ENCODE measurements around the gene PLXND1.

Gene PLXND1

GRCh38 chr3:129621626-129622225 is 15.2 kb upstream of the PLXND1 start:
- no peak for TF ChIP-seq CREB1 (IDR thresholded peaks at IDR 0.05; ENCODE audit: low read depth)
- TF ChIP-seq RAD21 (IDR thresholded peaks at IDR 0.05; ENCODE audit: low read depth): no peak
- TF ChIP-seq, protein P1, sequence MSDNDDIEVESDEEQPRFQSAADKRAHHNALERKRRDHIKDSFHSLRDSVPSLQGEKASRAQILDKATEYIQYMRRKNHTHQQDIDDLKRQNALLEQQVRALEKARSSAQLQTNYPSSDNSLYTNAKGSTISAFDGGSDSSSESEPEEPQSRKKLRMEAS (IDR thresholded peaks at IDR 0.05): no peak
- no peak for TF ChIP-seq YY1 (IDR thresholded peaks at IDR 0.05; ENCODE audit: low read depth)
- no peak for TF ChIP-seq EGR1 (IDR thresholded peaks at IDR 0.05)
- no peak for TF ChIP-seq FOXM1 (IDR thresholded peaks at IDR 0.05; ENCODE audit: borderline replicate concordance, low read depth)
- TF ChIP-seq REST (IDR thresholded peaks at IDR 0.05; ENCODE audit: low read depth): no peak
- no peak for TF ChIP-seq TEAD4 (IDR thresholded peaks at IDR 0.05)
- no peak for TF ChIP-seq USF1 (IDR thresholded peaks at IDR 0.05)
- no peak for TF ChIP-seq EP300 (IDR thresholded peaks at IDR 0.05; ENCODE audit: borderline replicate concordance)
- no peak for TF ChIP-seq CEBPB (IDR thresholded peaks at IDR 0.05)
- no peak for TF ChIP-seq NFIC (IDR thresholded peaks at IDR 0.05)
- no peak for TF ChIP-seq TCF12 (IDR thresholded peaks at IDR 0.05; ENCODE audit: low read depth)
- no peak for TF ChIP-seq TAF1 (IDR thresholded peaks at IDR 0.05; ENCODE audit: low read depth)

DNA sequence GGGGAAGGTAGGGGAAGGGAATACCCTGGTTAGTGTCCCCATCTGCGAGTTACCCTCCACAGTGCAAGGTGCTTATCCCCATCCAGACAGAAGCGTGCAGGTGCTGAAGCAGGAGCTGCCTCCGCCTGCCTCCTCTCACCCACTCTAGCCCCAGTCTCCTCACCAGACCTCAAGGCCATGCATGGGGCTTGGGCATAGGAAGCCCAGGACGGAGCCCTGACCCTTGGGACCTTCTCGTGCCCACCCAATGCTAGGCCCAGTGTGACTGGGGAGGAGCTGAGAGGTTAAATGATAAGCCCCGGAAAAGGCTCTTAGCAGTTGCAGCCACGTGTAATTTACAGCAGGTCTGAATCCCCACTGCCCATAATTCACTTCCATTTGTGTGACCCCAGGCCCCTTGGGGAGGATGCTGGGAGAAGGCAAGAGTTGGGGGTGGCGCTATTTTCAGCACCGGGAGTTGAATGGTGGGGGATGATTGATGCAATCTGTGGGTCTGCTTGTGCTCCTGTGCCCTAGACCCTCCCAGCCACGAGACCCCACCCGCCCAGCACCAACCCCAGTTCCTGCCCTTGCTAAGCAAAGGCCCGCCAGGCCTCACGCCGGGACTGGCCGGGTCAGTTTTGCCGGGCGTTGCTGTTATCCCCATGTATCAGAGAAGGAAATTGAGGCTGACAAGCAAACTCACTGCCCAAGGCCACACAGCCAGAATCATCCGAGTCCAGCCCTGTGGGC is 14.5 kb upstream of the PLXND1 start:
- no peak for TF ChIP-seq CREB1 (IDR thresholded peaks at IDR 0.05; ENCODE audit: low read depth)
- TF ChIP-seq EP300 (IDR thresholded peaks at IDR 0.05; ENCODE audit: borderline replicate concordance): no peak
- no peak for TF ChIP-seq NFIC (IDR thresholded peaks at IDR 0.05)
- no peak for TF ChIP-seq FOXM1 (IDR thresholded peaks at IDR 0.05; ENCODE audit: borderline replicate concordance, low read depth)
- TF ChIP-seq USF1 (IDR thresholded peaks at IDR 0.05): no peak
- no peak for TF ChIP-seq CEBPB (IDR thresholded peaks at IDR 0.05)
- TF ChIP-seq YY1 (IDR thresholded peaks at IDR 0.05; ENCODE audit: low read depth): no peak
- no peak for TF ChIP-seq ZBTB7A (IDR thresholded peaks at IDR 0.05; ENCODE audit: low read depth)
- no peak for TF ChIP-seq REST (IDR thresholded peaks at IDR 0.05; ENCODE audit: low read depth)
- no peak for TF ChIP-seq RAD21 (IDR thresholded peaks at IDR 0.05; ENCODE audit: low read depth)
- TF ChIP-seq TEAD4 (IDR thresholded peaks at IDR 0.05): no peak
- TF ChIP-seq, protein P1 (IDR thresholded peaks at IDR 0.05): no peak
- TF ChIP-seq TAF1 (IDR thresholded peaks at IDR 0.05; ENCODE audit: low read depth): no peak
- no peak for TF ChIP-seq EGR1 (IDR thresholded peaks at IDR 0.05)
- no peak for TF ChIP-seq TCF12 (IDR thresholded peaks at IDR 0.05; ENCODE audit: low read depth)

DNA sequence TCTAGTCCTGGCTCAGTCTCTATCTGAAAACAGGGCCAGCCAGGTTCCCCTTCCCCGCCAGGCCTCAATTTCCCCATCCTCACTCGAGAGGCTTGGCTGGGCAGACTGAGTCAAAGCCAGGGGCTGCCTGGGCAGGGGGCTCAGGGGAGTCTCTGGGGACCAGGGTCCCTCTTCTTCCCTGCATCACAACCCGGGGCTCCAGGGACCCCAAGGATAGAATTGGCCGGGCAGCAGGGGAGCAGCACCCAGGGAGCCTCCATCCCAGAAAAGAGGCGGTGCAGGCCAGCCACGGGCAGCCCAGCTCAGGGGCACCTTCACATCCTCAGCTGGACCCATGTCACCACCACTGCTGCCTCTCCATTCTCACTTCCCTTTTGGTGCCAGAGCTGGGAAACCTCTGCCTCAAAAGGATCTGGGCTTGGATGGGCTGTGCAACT is 13.3 kb upstream of the PLXND1 start:
- no peak for TF ChIP-seq ZBTB7A (IDR thresholded peaks at IDR 0.05; ENCODE audit: low read depth)
- no peak for TF ChIP-seq FOXM1 (IDR thresholded peaks at IDR 0.05; ENCODE audit: borderline replicate concordance, low read depth)
- TF ChIP-seq, protein P1 (IDR thresholded peaks at IDR 0.05): no peak
- no peak for TF ChIP-seq NFIC (IDR thresholded peaks at IDR 0.05)

GRCh38 chr3:129618901-129619671 is 12.6 kb upstream of the PLXND1 start:
- TF ChIP-seq EP300 (IDR thresholded peaks at IDR 0.05; ENCODE audit: borderline replicate concordance): no peak

- TF ChIP-seq ZBTB7A (IDR thresholded peaks at IDR 0.05; ENCODE audit: low read depth): no peak
- no peak for TF ChIP-seq EP300 (IDR thresholded peaks at IDR 0.05; ENCODE audit: borderline replicate concordance)
- TF ChIP-seq FOXM1 (IDR thresholded peaks at IDR 0.05; ENCODE audit: borderline replicate concordance, low read depth): no peak
- no peak for TF ChIP-seq USF1 (IDR thresholded peaks at IDR 0.05)
- no peak for TF ChIP-seq TEAD4 (IDR thresholded peaks at IDR 0.05)
- TF ChIP-seq REST (IDR thresholded peaks at IDR 0.05; ENCODE audit: low read depth): no peak
- TF ChIP-seq NFIC (IDR thresholded peaks at IDR 0.05): no peak
- no peak for TF ChIP-seq TAF1 (IDR thresholded peaks at IDR 0.05; ENCODE audit: low read depth)
- no peak for TF ChIP-seq YY1 (IDR thresholded peaks at IDR 0.05; ENCODE audit: low read depth)
- no peak for TF ChIP-seq CREB1 (IDR thresholded peaks at IDR 0.05; ENCODE audit: low read depth)
- no peak for TF ChIP-seq TCF12 (IDR thresholded peaks at IDR 0.05; ENCODE audit: low read depth)
- TF ChIP-seq CEBPB (IDR thresholded peaks at IDR 0.05): no peak
- no peak for TF ChIP-seq EGR1 (IDR thresholded peaks at IDR 0.05)
- TF ChIP-seq, protein P1 (IDR thresholded peaks at IDR 0.05): no peak
- no peak for TF ChIP-seq RAD21 (IDR thresholded peaks at IDR 0.05; ENCODE audit: low read depth)
Measured at GRCh38 chr3:129618186-129618820, 11.8 kb upstream of the PLXND1 start.

Data from Ishikawa (cell line).